Measurements from ENCODE around the gene TCF23.
"Not testable (repeated sequence)": the region's sequence is repeated elsewhere in the genome, so short reads cannot be mapped to it uniquely, and the experiment has no call there.

TCF23 gene

GRCh38 chr2:27191070-27191829 is 42.4 kb downstream of the TCF23 start:
- DNase-seq = peak; percentile 82

- DNase-seq = no peak
Measured at GRCh38 chr2:27194538-27195354, 45.9 kb downstream of the TCF23 start.

- not testable (repeated sequence) for DNase-seq
Measured at GRCh38 chr2:27195799-27196198, 47.0 kb downstream of the TCF23 start.

- not testable (repeated sequence) for DNase-seq
Measured at GRCh38 chr2:27198068-27198467, 49.3 kb downstream of the TCF23 start.

GRCh38 chr2:27198627-27199026 is 49.8 kb downstream of the TCF23 start:
- DNase-seq = no peak

- no peak for DNase-seq
Measured at GRCh38 chr2:27199241-27199640, 50.4 kb downstream of the TCF23 start.

- no peak for DNase-seq
Measured at GRCh38 chr2:27201675-27202074, 52.9 kb downstream of the TCF23 start.

GRCh38 chr2:27202854-27203253 is 54.0 kb downstream of the TCF23 start:
- DNase-seq = peak; percentile 70

GRCh38 chr2:27203741-27204140 is 54.9 kb downstream of the TCF23 start:
- no peak for DNase-seq

GRCh38 chr2:27204566-27204965 is 55.8 kb downstream of the TCF23 start:
- no peak for DNase-seq

- no peak for DNase-seq
Measured at GRCh38 chr2:27205206-27205605, 56.4 kb downstream of the TCF23 start.

- DNase-seq = no peak
Measured at GRCh38 chr2:27206346-27206745, 57.5 kb downstream of the TCF23 start.

Measured in MV-4-11 (cell line).